Parathyroid adenoma (tissue), 2 donors: ENCODE data around the gene PAX2.

Experiments
- H2AFZ ChIP-seq: fragments of 300-600 bp; sonication (generic); one replicate; pipeline ENCODE4 v1.7.0; 2017; ENCODE audit warnings: antibody characterized with exemption, mild to moderate bottlenecking
- H3K27ac ChIP-seq: fragments of 300-600 bp; sonication (generic); one replicate; pipeline ENCODE4 v1.7.0; 2017
- H3K27me3 ChIP-seq: fragments of 300-600 bp; sonication (generic); one replicate; pipeline ENCODE4 v1.7.0; 2017; ENCODE audit warnings: low read length; ENCODE audit not compliant: control insufficient read depth, insufficient read depth
- H3K36me3 ChIP-seq: fragments of 300-600 bp; sonication (generic); one replicate; pipeline ENCODE4 v1.7.0; 2017; ENCODE audit warnings: low read length; ENCODE audit not compliant: control insufficient read depth, insufficient read depth
- H3K4me1 ChIP-seq: fragments of 300-600 bp; sonication (generic); one replicate; pipeline ENCODE4 v1.7.0; 2017; ENCODE audit warnings: control low read depth
- H3K4me2 ChIP-seq: fragments of 300-600 bp; sonication (generic); one replicate; pipeline ENCODE4 v1.7.0; 2017; ENCODE audit warnings: low read length
- H3K4me3 ChIP-seq: fragments of 300-600 bp; sonication (generic); one replicate; pipeline ENCODE4 v1.7.0; 2017; ENCODE audit warnings: low read depth, low read length
- H3K79me2 ChIP-seq: fragments of 300-600 bp; sonication (generic); one replicate; pipeline ENCODE4 v1.7.0; 2017; ENCODE audit warnings: control low read depth
- H3K9ac ChIP-seq: fragments of 300-600 bp; sonication (generic); one replicate; pipeline ENCODE4 v1.7.0; 2017; ENCODE audit warnings: mild to moderate bottlenecking
- H3K9me3 ChIP-seq: fragments of 300-600 bp; sonication (generic); one replicate; pipeline ENCODE4 v1.7.0; 2017; ENCODE audit warnings: low read length; ENCODE audit not compliant: control insufficient read depth
- TF ChIP-seq, protein P1 (sequence below): fragments of 300-600 bp; sonication (generic); IDR thresholded peaks from one replicate; pipeline ENCODE4 v1.7.0; 2017; ENCODE audit warnings: antibody characterized with exemption, mild to moderate bottlenecking
- donor health status: primary hyperparathyroidism.

The PAX2 gene

GRCh38 chr10:100837300-100837699 lies 91.9 kb downstream of the PAX2 start:
- H2AFZ ChIP-seq = no peak overlapping the region
- H3K36me3 ChIP-seq = no peaks in the 10 kb centered on the region
- no peak overlapping the region for H3K4me3 ChIP-seq
- H3K4me2 ChIP-seq = no peak overlapping the region
- H3K27ac ChIP-seq = no peak overlapping the region
- H3K79me2 ChIP-seq = no peaks in the 10 kb centered on the region
- no peaks in the 10 kb centered on the region for H3K27me3 ChIP-seq
- TF ChIP-seq, protein P1, sequence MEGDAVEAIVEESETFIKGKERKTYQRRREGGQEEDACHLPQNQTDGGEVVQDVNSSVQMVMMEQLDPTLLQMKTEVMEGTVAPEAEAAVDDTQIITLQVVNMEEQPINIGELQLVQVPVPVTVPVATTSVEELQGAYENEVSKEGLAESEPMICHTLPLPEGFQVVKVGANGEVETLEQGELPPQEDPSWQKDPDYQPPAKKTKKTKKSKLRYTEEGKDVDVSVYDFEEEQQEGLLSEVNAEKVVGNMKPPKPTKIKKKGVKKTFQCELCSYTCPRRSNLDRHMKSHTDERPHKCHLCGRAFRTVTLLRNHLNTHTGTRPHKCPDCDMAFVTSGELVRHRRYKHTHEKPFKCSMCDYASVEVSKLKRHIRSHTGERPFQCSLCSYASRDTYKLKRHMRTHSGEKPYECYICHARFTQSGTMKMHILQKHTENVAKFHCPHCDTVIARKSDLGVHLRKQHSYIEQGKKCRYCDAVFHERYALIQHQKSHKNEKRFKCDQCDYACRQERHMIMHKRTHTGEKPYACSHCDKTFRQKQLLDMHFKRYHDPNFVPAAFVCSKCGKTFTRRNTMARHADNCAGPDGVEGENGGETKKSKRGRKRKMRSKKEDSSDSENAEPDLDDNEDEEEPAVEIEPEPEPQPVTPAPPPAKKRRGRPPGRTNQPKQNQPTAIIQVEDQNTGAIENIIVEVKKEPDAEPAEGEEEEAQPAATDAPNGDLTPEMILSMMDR = no peak
- no peak overlapping the region for H3K9ac ChIP-seq
- H3K4me1 ChIP-seq = no peaks in the 10 kb centered on the region
- no peaks in the 10 kb centered on the region for H3K9me3 ChIP-seq

- H3K27me3 ChIP-seq = no peaks in the 10 kb centered on the region
- H3K4me3 ChIP-seq = no peak overlapping the region
Measured at GRCh38 chr10:100838986-100839385, 93.6 kb downstream of the PAX2 start.

DNA sequence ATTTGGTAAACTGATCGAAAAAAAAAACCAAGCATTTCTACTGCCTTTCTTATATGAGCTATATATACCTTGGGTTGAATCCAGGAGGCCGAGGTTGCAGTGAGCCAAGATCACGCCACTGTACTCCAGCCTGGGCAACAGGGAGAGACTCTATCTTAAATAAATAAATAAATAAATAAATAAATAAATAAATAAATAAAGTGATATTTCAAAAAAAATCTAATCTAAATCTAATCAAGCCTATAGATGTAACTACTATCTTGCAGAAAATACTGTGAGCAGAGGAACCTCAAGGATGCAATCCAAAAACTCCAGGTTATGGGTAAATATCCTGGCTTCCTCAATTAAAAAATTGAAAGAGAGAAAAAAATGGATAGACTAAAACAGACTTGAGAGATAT lies 96.1 kb downstream of the PAX2 start:
- Histone ChIP-seq H2AFZ (no peak overlapping the region), H3K36me3 (no peaks in the 10 kb centered on the region), H3K9me3 (no peaks in the 10 kb centered on the region), H3K4me3 (no peak overlapping the region), H3K4me2 (no peak overlapping the region), H3K4me1 (no peaks in the 10 kb centered on the region), H3K79me2 (no peaks in the 10 kb centered on the region), H3K9ac (no peak overlapping the region), H3K27ac (no peak overlapping the region), H3K27me3 (no peaks in the 10 kb centered on the region)
- TF ChIP-seq, protein P1 = no peak

More at GRCh38 chr10:100838986-100839385, 93.6 kb downstream of the PAX2 start:
- Histone ChIP-seq H3K79me2 (no peaks in the 10 kb centered on the region), H3K4me2 (no peak overlapping the region), H2AFZ (no peak overlapping the region), H3K36me3 (no peaks in the 10 kb centered on the region), H3K4me1 (no peaks in the 10 kb centered on the region), H3K9me3 (no peaks in the 10 kb centered on the region), H3K9ac (no peak overlapping the region), H3K27ac (no peak overlapping the region)
- TF ChIP-seq, protein P1 = no peak

DNA sequence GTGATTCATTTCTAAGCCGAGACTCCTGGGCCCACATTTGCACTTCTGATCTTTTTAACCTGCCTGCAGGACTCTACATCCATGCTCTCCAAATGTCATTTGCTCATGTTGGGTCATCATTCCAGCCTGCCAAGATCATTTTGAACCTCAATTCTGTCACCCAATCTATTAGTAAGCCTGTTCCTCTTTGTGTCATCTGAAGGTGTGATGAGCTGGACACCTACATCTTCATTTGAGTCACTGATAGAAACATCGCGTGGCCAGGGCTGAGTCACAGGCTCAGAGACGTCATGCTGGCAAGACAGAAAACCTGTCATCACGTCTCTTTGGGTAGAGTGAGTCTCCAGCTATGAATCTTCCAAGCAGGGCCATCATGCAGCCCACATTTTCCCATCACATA lies 102.1 kb downstream of the PAX2 start:
- no peak overlapping the region for H3K27ac ChIP-seq
- no peaks in the 10 kb centered on the region for H3K9me3 ChIP-seq
- no peak overlapping the region for H3K9ac ChIP-seq
- TF ChIP-seq, protein P1 = no peak
- H3K27me3 ChIP-seq = peaks cover 6% of the 10 kb centered on the region
- no peak overlapping the region for H3K4me2 ChIP-seq
- no peaks in the 10 kb centered on the region for H3K79me2 ChIP-seq
- no peaks in the 10 kb centered on the region for H3K36me3 ChIP-seq
- H3K4me3 ChIP-seq = no peak overlapping the region
- no peak overlapping the region for H2AFZ ChIP-seq
- no peaks in the 10 kb centered on the region for H3K4me1 ChIP-seq

- no peak overlapping the region for H3K4me2 ChIP-seq
- H2AFZ ChIP-seq = no peak overlapping the region
- H3K79me2 ChIP-seq = no peaks in the 10 kb centered on the region
- no peaks in the 10 kb centered on the region for H3K36me3 ChIP-seq
- no peaks in the 10 kb centered on the region for H3K9me3 ChIP-seq
- peaks cover 6% of the 10 kb centered on the region for H3K27me3 ChIP-seq
- TF ChIP-seq, protein P1 = no peak
- H3K27ac ChIP-seq = no peak overlapping the region
- H3K4me1 ChIP-seq = no peaks in the 10 kb centered on the region
- no peak overlapping the region for H3K9ac ChIP-seq
- H3K4me3 ChIP-seq = no peak overlapping the region
Measured at GRCh38 chr10:100848770-100849169, 103.4 kb downstream of the PAX2 start.
